IMR-90 (cell line): ENCODE measurements around the gene RIPK1.

ENCODE experiments used
- BHLHE40 ChIP-seq: fragments of 150-350 bp; IDR thresholded peaks from 2 replicates; pipeline ENCODE4 v1.6.1; 2016; ENCODE audit warnings: mild to moderate bottlenecking, low read depth, low read length
- CEBPB ChIP-seq: IDR thresholded peaks from 2 replicates; pipeline ENCODE4 v1.6.1; 2012; ENCODE audit warnings: low read depth, low read length, improper control_type of control experiment
- CHD1 ChIP-seq: IDR thresholded peaks from 2 replicates; pipeline ENCODE4 v1.6.1; 2012; ENCODE audit warnings: low read depth, low read length, improper control_type of control experiment
- ELK1 ChIP-seq: fragments of 150-350 bp; IDR thresholded peaks from 2 replicates; pipeline ENCODE4 v1.6.1; 2016; ENCODE audit warnings: low read depth, mild to moderate bottlenecking, low read length, moderate library complexity, borderline replicate concordance
- FOS ChIP-seq: fragments of 150-350 bp; IDR thresholded peaks from 2 replicates; pipeline ENCODE4 v1.6.1; 2016; ENCODE audit warnings: low read depth, low read length
- MAFK ChIP-seq: IDR thresholded peaks from 2 replicates; pipeline ENCODE4 v1.6.1; 2012; ENCODE audit warnings: low read depth, low read length, improper control_type of control experiment
- MAZ ChIP-seq: IDR thresholded peaks from 2 replicates; pipeline ENCODE4 v1.6.1; 2012; ENCODE audit warnings: low read depth, mild to moderate bottlenecking, low read length, improper control_type of control experiment, moderate library complexity, borderline replicate concordance
- MXI1 ChIP-seq: IDR thresholded peaks from 2 replicates; pipeline ENCODE4 v1.6.1; 2012; ENCODE audit warnings: low read depth, mild to moderate bottlenecking, low read length, moderate library complexity, borderline replicate concordance
- POLR2A ChIP-seq: IDR thresholded peaks from 2 replicates; pipeline ENCODE4 v1.6.1; 2012; ENCODE audit warnings: mild to moderate bottlenecking, low read depth, low read length
- RAD21 ChIP-seq: IDR thresholded peaks from 2 replicates; pipeline ENCODE4 v1.6.1; 2012; ENCODE audit warnings: low read length, improper control_type of control experiment
- RFX5 ChIP-seq: IDR thresholded peaks from 2 replicates; pipeline ENCODE4 v1.8.0; 2012; ENCODE audit warnings: low read depth, mild to moderate bottlenecking, low read length, moderate library complexity
- SMC3 ChIP-seq: fragments of 150-350 bp; IDR thresholded peaks from 2 replicates; pipeline ENCODE4 v1.6.1; 2016; ENCODE audit warnings: low read depth, mild to moderate bottlenecking, antibody characterized with exemption, low read length, moderate library complexity
- USF2 ChIP-seq: fragments of 150-350 bp; IDR thresholded peaks from 2 replicates; pipeline ENCODE4 v1.6.1; 2017; ENCODE audit warnings: mild to moderate bottlenecking, antibody characterized with exemption, low read length, low read depth
- TF ChIP-seq, protein P1 (sequence below): conservative IDR thresholded peaks from 2 replicates; pipeline ENCODE4 v1.5.1; 2012; ENCODE audit warnings: mild to moderate bottlenecking, low read depth, low read length, improper control_type of control experiment

- TF ChIP-seq, protein P1, sequence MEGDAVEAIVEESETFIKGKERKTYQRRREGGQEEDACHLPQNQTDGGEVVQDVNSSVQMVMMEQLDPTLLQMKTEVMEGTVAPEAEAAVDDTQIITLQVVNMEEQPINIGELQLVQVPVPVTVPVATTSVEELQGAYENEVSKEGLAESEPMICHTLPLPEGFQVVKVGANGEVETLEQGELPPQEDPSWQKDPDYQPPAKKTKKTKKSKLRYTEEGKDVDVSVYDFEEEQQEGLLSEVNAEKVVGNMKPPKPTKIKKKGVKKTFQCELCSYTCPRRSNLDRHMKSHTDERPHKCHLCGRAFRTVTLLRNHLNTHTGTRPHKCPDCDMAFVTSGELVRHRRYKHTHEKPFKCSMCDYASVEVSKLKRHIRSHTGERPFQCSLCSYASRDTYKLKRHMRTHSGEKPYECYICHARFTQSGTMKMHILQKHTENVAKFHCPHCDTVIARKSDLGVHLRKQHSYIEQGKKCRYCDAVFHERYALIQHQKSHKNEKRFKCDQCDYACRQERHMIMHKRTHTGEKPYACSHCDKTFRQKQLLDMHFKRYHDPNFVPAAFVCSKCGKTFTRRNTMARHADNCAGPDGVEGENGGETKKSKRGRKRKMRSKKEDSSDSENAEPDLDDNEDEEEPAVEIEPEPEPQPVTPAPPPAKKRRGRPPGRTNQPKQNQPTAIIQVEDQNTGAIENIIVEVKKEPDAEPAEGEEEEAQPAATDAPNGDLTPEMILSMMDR, result no peak
- TF ChIP-seq CEBPB, result no peak
- TF ChIP-seq POLR2A, result no peak
- no peak for TF ChIP-seq BHLHE40
- TF ChIP-seq CHD1, result no peak
- TF ChIP-seq MAZ, result no peak
- TF ChIP-seq MAFK, result no peak
- no peak for TF ChIP-seq RFX5
- no peak for TF ChIP-seq RAD21
- TF ChIP-seq SMC3, result no peak
- no peak for TF ChIP-seq USF2
- no peak for TF ChIP-seq MXI1
- TF ChIP-seq FOS, result no peak
- TF ChIP-seq ELK1, result no peak
Measured at GRCh38 chr6:3114377-3114776, 46.1 kb downstream of the RIPK1 start.
